ENCODE results near the gene CHAF1A.

The CHAF1A gene

GRCh38 chr19:4405977-4406376 lies 3.5 kb downstream of the CHAF1A start:
- DNase-seq (ENCODE audit: low spot score) = no peak

- no peak for DNase-seq (ENCODE audit: low spot score)
Measured at GRCh38 chr19:4406626-4407025, 4.2 kb downstream of the CHAF1A start.

GRCh38 chr19:4409123-4409933 lies 6.9 kb downstream of the CHAF1A start:
- DNase-seq (ENCODE audit: low spot score) = no peak

DNA sequence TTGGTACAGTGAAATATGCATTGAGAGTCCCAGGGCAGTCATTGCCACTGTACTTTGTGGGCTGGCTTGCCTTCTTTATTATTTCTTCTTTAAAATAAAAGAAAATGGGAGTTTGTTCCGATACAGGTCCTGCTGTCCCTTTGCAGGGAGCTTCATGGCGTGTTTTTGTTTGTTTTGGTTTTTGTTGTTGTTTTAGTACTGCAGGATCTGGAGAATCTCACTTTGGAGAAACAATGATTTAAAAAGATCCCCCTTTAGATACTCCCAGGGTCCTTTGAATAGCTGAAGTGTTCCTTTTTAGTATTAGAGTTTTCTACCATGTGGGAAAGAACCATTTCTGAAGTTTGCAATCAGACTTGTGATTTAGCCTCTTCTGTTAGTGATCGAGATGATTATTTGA lies 11.1 kb downstream of the CHAF1A start:
- DNase-seq (ENCODE audit: low spot score) = no peak

DNA sequence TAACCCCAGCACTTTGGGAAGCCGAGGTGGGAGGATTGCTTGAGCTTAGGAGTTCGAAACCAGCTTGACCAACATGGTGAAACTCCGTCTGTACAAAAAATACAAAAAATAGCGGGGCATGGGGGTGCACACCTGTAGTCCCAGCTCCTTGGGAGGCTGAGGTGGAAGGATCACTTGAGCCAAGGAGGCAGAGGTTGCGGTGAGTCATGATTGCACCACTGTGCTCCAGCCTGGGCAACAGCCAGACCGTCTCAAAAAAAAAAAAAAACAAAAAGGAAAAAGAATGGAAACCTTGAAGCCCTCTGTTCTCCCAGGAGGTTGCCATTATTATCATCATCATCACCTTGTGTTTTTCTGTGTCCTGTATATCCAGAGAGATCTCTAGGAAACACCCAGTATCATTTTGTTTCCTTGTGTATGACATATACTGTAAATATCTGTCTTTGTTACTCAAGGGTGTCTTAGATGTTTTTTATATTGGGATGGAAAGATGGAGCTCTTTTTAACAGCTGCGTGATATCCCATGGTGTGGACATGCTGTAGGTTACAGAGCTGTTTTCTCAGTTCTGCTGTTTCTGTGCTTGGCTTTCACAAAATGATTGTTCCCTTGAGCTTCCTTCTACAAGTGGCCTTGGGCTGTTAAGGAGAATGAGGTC lies 11.8 kb downstream of the CHAF1A start:
- no peak for DNase-seq (ENCODE audit: low spot score)

DNA sequence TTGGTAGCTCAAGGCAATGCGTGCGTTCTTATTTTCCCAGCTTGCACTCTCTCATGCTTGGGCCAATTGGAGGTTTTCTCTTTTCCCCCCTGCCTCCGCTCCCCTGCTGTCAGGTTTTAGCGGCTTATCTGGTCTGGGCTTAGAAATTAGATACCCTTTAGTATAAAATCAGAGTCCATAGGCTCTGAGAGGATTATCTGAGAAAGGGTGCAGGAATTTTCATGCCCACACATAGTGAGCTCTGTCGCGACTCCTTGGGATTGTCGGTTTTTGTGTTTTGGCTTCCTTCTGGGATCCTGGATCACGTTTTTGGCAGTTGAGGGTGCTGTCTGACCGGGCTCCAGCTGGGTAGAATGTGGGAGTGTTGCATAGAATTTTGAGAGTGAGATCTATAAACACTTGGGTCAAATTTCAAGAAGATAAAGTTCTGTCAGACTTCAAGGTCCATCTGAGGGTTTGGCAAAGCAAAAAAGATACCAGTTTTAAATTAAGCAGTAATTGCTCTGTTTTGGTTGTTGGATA lies 12.4 kb downstream of the CHAF1A start:
- DNase-seq (ENCODE audit: low spot score) = no peak

DNA sequence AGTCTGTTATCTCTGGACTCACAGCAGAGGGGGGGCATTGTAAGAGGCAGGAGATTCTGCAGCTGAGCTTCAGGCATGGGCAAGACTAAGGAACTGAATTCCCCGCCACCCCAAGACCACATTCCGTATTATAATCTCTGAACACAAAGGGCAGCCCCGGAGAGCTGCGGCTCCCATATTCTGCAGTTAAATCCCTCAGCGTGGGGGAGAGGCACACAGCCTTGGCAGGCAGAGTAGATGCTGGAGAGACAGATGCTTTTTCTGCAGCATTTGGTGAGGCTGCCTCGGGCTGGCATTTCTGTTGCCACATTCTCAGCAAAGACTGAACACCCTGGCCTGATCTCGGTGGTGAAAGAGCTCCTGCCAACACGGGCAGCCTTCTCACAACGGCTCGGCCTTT lies 12.9 kb downstream of the CHAF1A start:
- no peak for DNase-seq (ENCODE audit: low spot score)

GRCh38 chr19:4416268-4416667 lies 13.8 kb downstream of the CHAF1A start:
- DNase-seq (ENCODE audit: low spot score) = no peak

- DNase-seq (ENCODE audit: low spot score) = no peak
Measured at GRCh38 chr19:4423416-4424126, 21.1 kb downstream of the CHAF1A start.

- DNase-seq (ENCODE audit: low spot score) = no peak
Measured at GRCh38 chr19:4425537-4425936, 23.1 kb downstream of the CHAF1A start.

DNA sequence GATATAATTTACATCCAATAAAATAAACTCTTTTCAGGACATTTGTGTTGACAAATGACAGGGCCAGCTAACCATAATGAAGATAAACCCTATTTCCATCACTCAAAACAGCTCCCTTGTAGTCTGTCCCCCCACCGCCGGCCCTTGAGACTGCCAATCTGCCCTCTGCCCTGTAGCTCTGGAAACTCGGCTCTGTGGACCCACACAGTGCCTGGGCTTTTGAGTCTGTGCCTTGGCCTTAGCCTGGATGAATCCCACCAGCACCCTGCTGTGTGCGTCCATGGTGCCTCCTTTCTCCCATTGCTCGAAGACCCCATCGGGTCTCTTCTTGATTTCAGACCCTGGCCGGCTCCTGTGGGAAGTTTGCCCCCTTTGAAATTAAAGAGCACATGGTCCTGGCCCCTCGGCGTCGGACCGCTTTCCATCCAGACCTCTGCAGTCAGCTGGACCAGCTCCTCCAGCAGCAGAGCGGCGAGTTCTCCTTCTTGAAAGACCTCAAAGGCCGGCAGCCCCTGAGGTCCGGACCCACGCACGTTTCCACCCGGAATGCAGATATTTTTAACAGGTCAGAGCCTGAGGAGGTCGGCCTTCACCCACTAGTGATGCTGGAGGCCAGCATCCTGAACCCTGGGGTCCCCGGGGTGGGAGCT lies 26.0 kb downstream of the CHAF1A start:
- DNase-seq (ENCODE audit: low spot score) = no peak

- DNase-seq (ENCODE audit: low spot score) = no peak
Measured at GRCh38 chr19:4429256-4429655, 26.8 kb downstream of the CHAF1A start.

- no peak for DNase-seq (ENCODE audit: low spot score)
Measured at GRCh38 chr19:4429771-4430171, 27.3 kb downstream of the CHAF1A start.

GRCh38 chr19:4430760-4431159 lies 28.3 kb downstream of the CHAF1A start:
- peak; percentile 49 for DNase-seq (ENCODE audit: low spot score)

DNA sequence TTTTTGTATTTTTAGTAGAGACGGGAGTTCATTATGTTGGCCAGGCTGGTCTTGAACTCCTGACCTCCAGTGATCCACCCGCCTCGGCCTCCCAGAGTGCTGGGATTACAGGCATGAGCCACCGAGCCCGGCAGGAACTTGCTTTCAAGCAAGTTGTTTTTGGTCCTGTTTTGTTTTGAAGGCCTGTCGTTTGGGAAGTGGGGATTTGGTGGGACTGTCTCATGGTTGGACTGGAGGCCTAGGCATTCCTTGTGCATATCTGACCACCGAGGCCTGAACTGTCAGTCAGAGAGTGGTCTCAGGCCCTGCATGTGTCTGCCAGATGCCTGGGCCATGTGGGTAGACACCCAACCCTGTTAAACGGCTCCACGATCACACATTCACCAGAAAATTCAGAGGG lies 28.9 kb downstream of the CHAF1A start:
- no peak for DNase-seq (ENCODE audit: low spot score)

DNA sequence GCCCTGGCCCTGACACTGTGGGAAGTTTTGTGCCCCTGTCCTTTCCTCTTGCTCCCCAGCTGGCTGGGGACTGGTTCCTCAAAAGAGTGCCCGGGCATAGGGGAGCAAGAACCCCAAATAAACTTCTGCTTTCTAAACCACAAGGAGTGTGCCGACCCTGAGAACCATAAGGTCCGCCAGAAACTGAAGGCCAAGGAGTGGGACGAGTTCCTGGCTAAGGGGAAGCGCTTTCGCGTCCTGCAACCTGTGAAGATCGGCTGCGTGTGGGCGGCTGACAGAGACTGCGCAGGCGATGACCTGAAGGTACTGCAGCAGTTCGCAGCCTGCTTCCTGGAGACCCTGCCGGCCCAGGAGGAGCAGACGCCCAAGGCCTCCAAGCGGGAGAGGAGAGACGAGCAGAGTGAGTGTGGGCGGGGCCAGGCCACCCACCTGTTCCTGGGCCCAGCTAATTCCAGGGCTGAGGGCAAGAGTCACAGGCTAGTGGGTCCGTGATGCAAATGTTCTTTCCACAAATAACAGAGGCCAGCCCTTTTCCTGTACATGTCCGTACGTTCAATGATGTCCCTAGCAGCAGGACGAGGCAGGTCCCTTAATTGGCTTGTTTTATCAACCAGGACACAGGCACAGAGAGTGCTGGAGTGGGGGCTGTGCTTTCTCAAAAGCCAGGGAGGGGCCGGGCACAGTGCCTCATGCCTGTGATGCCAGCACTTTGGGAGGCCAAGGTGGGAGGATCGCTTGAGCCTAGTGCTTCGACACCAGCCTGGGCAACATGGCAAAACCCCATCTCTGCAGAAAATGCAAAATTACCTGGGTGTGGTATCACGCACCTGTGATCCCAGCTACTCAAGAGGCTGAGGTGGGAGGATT lies 29.6 kb downstream of the CHAF1A start:
- peak; percentile 75 for DNase-seq (ENCODE audit: low spot score)

- DNase-seq (ENCODE audit: low spot score) = no peak
Measured at GRCh38 chr19:4432918-4433506, 30.6 kb downstream of the CHAF1A start.

- DNase-seq (ENCODE audit: low spot score) = no peak
Measured at GRCh38 chr19:4434391-4434790, 32.0 kb downstream of the CHAF1A start.

- no peak for DNase-seq (ENCODE audit: low spot score)
Measured at GRCh38 chr19:4436231-4436630, 33.8 kb downstream of the CHAF1A start.

DNA sequence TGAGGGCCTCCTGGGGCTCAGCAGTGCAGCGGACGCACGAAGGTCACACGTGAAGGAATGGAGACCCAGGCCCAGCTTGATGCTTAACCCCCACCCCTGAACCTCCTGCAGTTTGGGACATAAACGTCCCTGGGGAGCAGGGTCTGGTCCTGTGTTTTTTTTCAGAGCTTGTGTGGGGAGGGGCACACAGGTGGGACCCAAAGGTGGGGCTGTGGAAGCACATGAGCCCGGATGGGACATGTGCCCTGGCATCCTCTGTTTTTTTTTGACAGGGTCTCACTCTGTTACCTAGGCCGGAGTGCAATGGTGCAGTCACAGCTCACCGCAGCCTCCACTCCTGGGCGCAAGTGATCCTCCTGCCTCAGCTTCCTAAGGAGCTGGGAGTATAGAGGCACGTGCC lies 34.7 kb downstream of the CHAF1A start:
- DNase-seq (ENCODE audit: low spot score) = no peak

DNA sequence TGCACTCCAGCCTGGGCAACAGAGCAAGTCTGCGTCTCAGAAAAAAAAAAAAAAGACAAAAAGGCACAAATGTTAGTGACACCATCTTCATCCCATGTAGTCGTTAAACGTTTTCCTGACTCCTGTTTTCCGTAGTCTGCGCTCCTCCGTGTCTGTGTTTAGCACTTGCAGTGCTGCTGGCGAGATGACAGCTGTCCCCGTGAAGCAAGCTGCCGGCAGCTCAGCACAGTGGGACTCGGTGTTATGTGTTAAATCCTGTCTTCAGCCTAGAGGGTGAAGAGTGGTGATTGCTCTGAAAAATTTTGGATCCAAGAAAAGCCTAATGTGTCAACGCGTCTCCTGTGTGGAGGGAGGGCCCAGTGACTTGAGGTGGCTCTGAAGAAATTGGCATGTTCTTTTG lies 36.8 kb downstream of the CHAF1A start:
- DNase-seq (ENCODE audit: low spot score) = no peak

All from germinal center (tissue), 1 donor.